Glutamatergic neuron (in vitro differentiated cells): ENCODE results near the gene PCSK7. TPM values are rescaled to one million over a fixed set of nuclear protein-coding genes. Genes with fewer than 3 reads are reported as not detected.
A peak's percentile ranks its signal among the peaks of the same experiment; 100 is the strongest.
"Not testable (repeated sequence)": the region's sequence is repeated elsewhere in the genome, so short reads cannot be mapped to it uniquely, and the experiment has no call there.

Experiments used
- DNase-seq: peaks from one replicate; pipeline ENCODE4 v3.0.0; 2022
- H3K27ac Mint-ChIP-seq: one replicate; pipeline ENCODE4 v1.8.0; 2020; ENCODE audit warnings: mild to moderate bottlenecking, mixed read lengths, inconsistent platforms; ENCODE audit not compliant: unreplicated experiment
- H3K27me3 Mint-ChIP-seq: one replicate; pipeline ENCODE4 v1.8.0; 2020; ENCODE audit warnings: mild to moderate bottlenecking, moderate library complexity, mixed read lengths, inconsistent platforms; ENCODE audit not compliant: unreplicated experiment
- H3K36me3 Mint-ChIP-seq: one replicate; pipeline ENCODE4 v1.8.0; 2020; ENCODE audit warnings: mild to moderate bottlenecking, mixed read lengths, inconsistent platforms; ENCODE audit not compliant: unreplicated experiment
- H3K4me1 Mint-ChIP-seq: one replicate; pipeline ENCODE4 v1.8.0; 2020; ENCODE audit warnings: mild to moderate bottlenecking, low read depth, mixed read lengths, inconsistent platforms; ENCODE audit not compliant: unreplicated experiment
- H3K4me3 Mint-ChIP-seq: one replicate; pipeline ENCODE4 v1.8.0; 2020; ENCODE audit warnings: mild to moderate bottlenecking, mixed read lengths, inconsistent platforms; ENCODE audit not compliant: unreplicated experiment
- H3K9me3 Mint-ChIP-seq: one replicate; pipeline ENCODE4 v1.8.0; 2020; ENCODE audit warnings: mild to moderate bottlenecking, moderate library complexity, mixed read lengths, inconsistent platforms; ENCODE audit not compliant: unreplicated experiment
- CTCF ChIP-seq: fragments of 200-600 bp; sonication (generic); IDR thresholded peaks from one replicate; pipeline ENCODE4 v1.5.0; 2021; ENCODE audit not compliant: partially characterized antibody, unreplicated experiment
- long read RNA-seq: library from polyadenylated mRNA; unstranded; transcript quantifications from one replicate; pipeline ENCODE4 v2.0.0, GENCODE V29; 2020; ENCODE audit not compliant: unreplicated experiment
- total RNA-seq: library from RNA; stranded (reverse); fragmentation: NEBNext Ultra II Directional; extraction: Animal tissue kit (Norgen Biotek cat#: 25700); gene quantifications from one replicate; pipeline ENCODE4 v1.2.1, GENCODE V29; 2021; ENCODE audit not compliant: unreplicated experiment

Gene PCSK7
- total RNA-seq = 109 TPM
- long read RNA-seq, full-length matches to known transcripts = 5 of 14 reads
- long read RNA-seq, partial matches to known transcripts = 4 of 14 reads
- long read RNA-seq, other reads (novel, unspliced or antisense) = 5 of 14 reads

GRCh38 chr11:117231842-117232091 lies at the start of gene PCSK7:
TSS of gene PCSK7 (minus strand) at chr11:117232073. CDS start at chr11:117229844, 2,229 bp downstream.
- Mint-ChIP-seq H3K4me1 (peaks cover 20% of the 10 kb centered on the region), H3K9me3 (peaks cover 7% of the 10 kb centered on the region), H3K36me3 (no peaks in the 10 kb centered on the region), H3K27ac (peak within 1 kb of the TSS; percentile 98), H3K4me3 (peak within 1 kb of the TSS; percentile 99), H3K27me3 (peaks cover 6% of the 10 kb centered on the region)
- peak; percentile 86 for DNase-seq
- TF ChIP-seq CTCF = no peak

- Mint-ChIP-seq H3K36me3 (peaks cover 6% of the 10 kb centered on the region), H3K27me3 (no peaks in the 10 kb centered on the region), H3K27ac (no peak overlapping the region), H3K4me3 (no peak overlapping the region), H3K4me1 (no peaks in the 10 kb centered on the region), H3K9me3 (peaks cover 1% of the 10 kb centered on the region)
- DNase-seq = no peak
- TF ChIP-seq CTCF = no peak
Measured at GRCh38 chr11:117281159-117281558, 49.3 kb upstream of the PCSK7 start.

GRCh38 chr11:117279711-117280376 lies 48.0 kb upstream of the PCSK7 start:
- Mint-ChIP-seq H3K4me3 (no peak overlapping the region), H3K27ac (no peak overlapping the region), H3K4me1 (no peaks in the 10 kb centered on the region), H3K36me3 (peaks cover 6% of the 10 kb centered on the region), H3K27me3 (no peaks in the 10 kb centered on the region), H3K9me3 (peaks cover 1% of the 10 kb centered on the region)
- no peak for TF ChIP-seq CTCF
- no peak for DNase-seq

GRCh38 chr11:117278347-117278746 lies 46.5 kb upstream of the PCSK7 start:
- H3K27ac Mint-ChIP-seq = no peak overlapping the region
- peaks cover 2% of the 10 kb centered on the region for H3K4me1 Mint-ChIP-seq
- peaks cover 1% of the 10 kb centered on the region for H3K9me3 Mint-ChIP-seq
- no peak for DNase-seq
- H3K4me3 Mint-ChIP-seq = no peak overlapping the region
- peaks cover 6% of the 10 kb centered on the region for H3K36me3 Mint-ChIP-seq
- H3K27me3 Mint-ChIP-seq = no peaks in the 10 kb centered on the region
- TF ChIP-seq CTCF = no peak

GRCh38 chr11:117273550-117274289 lies 41.8 kb upstream of the PCSK7 start:
- Mint-ChIP-seq H3K27ac (peak overlapping the region; percentile 35), H3K4me1 (peaks cover 3% of the 10 kb centered on the region), H3K4me3 (no peak overlapping the region), H3K9me3 (peaks cover 1% of the 10 kb centered on the region), H3K36me3 (peaks cover 5% of the 10 kb centered on the region), H3K27me3 (no peaks in the 10 kb centered on the region)
- no peak for DNase-seq
- TF ChIP-seq CTCF = no peak

GRCh38 chr11:117272175-117272574 lies 40.3 kb upstream of the PCSK7 start:
- H3K4me1 Mint-ChIP-seq, H3K4me3 Mint-ChIP-seq, DNase-seq, H3K27me3 Mint-ChIP-seq, H3K27ac Mint-ChIP-seq, H3K36me3 Mint-ChIP-seq, H3K9me3 Mint-ChIP-seq: not testable (repeated sequence)
